ENCODE results near the gene CARMIL1. TPM values are rescaled to one million over a fixed set of nuclear protein-coding genes. Genes with fewer than 3 reads are reported as not detected.

CARMIL1 gene
- total RNA-seq, 1 experiment from 2014 or later = 23.6 TPM

DNA sequence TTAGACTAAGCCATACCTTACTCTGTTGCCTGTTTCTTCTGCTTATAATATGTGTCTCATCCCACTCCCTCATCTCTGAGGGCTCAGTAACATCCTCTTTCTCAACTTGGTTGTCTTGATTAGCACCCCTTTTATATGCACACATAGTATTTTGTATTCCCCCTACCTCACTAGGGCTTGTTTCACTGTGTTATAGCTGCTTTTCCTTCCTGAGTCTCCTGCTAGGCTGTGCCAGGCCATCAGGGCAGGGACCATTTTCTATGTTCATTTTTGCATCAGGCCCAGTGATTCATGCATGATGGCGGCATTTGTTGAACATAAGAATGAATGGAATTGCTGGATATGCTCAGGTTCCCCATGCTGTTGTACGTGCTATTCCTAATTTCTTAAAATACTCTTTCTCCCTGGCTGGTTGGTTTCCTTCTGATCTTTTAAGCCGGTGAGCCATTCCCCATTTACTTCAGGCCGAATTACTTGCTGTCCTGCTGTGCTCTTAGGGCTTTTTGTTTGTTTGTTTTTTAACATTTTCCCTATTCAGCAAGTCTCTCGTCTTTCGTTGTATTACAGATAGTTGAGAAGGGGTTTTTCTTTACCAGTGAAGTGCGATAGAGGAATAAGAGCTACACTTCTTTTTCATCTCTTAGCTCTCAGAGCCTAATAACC is 183.2 kb downstream of the CARMIL1 start:
- Histone ChIP-seq H3K27me3 (ENCODE audit: insufficient read depth, low read length) (no peaks in the 10 kb centered on the region), H3K4me1 (ENCODE audit: insufficient read depth, low read length) (peaks cover 4% of the 10 kb centered on the region; the same call in 1 of the 2 replicates), H3K79me1 (ENCODE audit: insufficient read depth, low read depth, low read length, poor library complexity, severe bottlenecking) (no peaks in the 10 kb centered on the region), H4K8ac (replicated peaks; ENCODE audit: insufficient read length, low read depth, low read length) (no peak overlapping the region), H3K4me2 (ENCODE audit: insufficient read depth, insufficient read length, low read length) (peak overlapping the region; percentile 55), H3K23ac (ENCODE audit: insufficient read length, low read depth, low read length) (no peak overlapping the region), H3K4ac (ENCODE audit: low read depth, low read length) (no peak overlapping the region), H3K23me2 (ENCODE audit: insufficient read length, low read depth, low read length, poor library complexity, severe bottlenecking) (peaks cover 4% of the 10 kb centered on the region), H2BK120ac (ENCODE audit: low read depth, low read length, poor library complexity, severe bottlenecking) (no peak overlapping the region), H3K9me3 (ENCODE audit: control insufficient read depth, low read depth, low read length) (no peaks in the 10 kb centered on the region), H3K14ac (ENCODE audit: insufficient read depth, low read length) (no peak overlapping the region), H4K20me1 (ENCODE audit: control insufficient read depth, insufficient read depth, insufficient read length) (no peaks in the 10 kb centered on the region), H2AK5ac (ENCODE audit: insufficient read length, low read length) (no peak overlapping the region), H3T11ph (ENCODE audit: low read length) (no peak overlapping the region), H3K56ac (ENCODE audit: insufficient read length, low read depth, low read length) (no peak overlapping the region), H2BK15ac (ENCODE audit: low read depth, low read length) (no peak overlapping the region), H3K79me2 (ENCODE audit: insufficient read depth, low read length) (no peaks in the 10 kb centered on the region), H4K5ac (ENCODE audit: insufficient read length, low read depth, low read length) (no peak overlapping the region), H3K18ac (ENCODE audit: insufficient read length, low read depth, low read length) (no peak overlapping the region), H2BK5ac (ENCODE audit: insufficient read length, low read length) (no peak overlapping the region), H3K27ac (ENCODE audit: insufficient read length, low read depth, low read length) (peak overlapping the region; percentile 62), H2BK20ac (ENCODE audit: low read depth, low read length, poor library complexity, severe bottlenecking) (no peak overlapping the region), H3K9ac (ENCODE audit: extremely low read depth, insufficient read length, low read length) (no peak overlapping the region), H2AFZ (ENCODE audit: low read length) (no peak overlapping the region), H4K91ac (ENCODE audit: insufficient read length, low read depth, low read length) (no peak overlapping the region), H2BK12ac (ENCODE audit: insufficient read length, low read depth, low read length) (no peak overlapping the region)
- Mint-ChIP-seq H3K36me3 (ENCODE audit: insufficient read depth in 1 of 3, low read depth in 3 of 3) (peaks cover 0 to 3% (median 0%) of the 10 kb centered on the region in 3 experiments; a peak in 3 of 7 replicates), H3K4me1 (peaks cover 38 to 42% of the 10 kb centered on the region in 2 experiments), H3K4me3 (peak overlapping the region; percentile 17 to 53), H3K9me3 (no peaks in the 10 kb centered on the region), H3K27ac (peak overlapping the region in 2 of 3 experiments; percentile 70 to 90; a peak in 4 of 7 replicates), H3K27me3 (ENCODE audit: low read depth) (no peaks in the 10 kb centered on the region)
- DNase-seq = no peak
- no CpG with 5 or more reads among the region's 7 CpGs for WGBS (ENCODE audit: extremely low coverage, insufficient read length, low lambda C conversion rate)
- TF ChIP-seq, protein P1, sequence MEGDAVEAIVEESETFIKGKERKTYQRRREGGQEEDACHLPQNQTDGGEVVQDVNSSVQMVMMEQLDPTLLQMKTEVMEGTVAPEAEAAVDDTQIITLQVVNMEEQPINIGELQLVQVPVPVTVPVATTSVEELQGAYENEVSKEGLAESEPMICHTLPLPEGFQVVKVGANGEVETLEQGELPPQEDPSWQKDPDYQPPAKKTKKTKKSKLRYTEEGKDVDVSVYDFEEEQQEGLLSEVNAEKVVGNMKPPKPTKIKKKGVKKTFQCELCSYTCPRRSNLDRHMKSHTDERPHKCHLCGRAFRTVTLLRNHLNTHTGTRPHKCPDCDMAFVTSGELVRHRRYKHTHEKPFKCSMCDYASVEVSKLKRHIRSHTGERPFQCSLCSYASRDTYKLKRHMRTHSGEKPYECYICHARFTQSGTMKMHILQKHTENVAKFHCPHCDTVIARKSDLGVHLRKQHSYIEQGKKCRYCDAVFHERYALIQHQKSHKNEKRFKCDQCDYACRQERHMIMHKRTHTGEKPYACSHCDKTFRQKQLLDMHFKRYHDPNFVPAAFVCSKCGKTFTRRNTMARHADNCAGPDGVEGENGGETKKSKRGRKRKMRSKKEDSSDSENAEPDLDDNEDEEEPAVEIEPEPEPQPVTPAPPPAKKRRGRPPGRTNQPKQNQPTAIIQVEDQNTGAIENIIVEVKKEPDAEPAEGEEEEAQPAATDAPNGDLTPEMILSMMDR (conservative IDR thresholded peaks at IDR 0.05) = no peak

All from H9 (cell line).